CD14-positive monocyte (primary cell): Measurements from ENCODE around the gene C6orf132. TPM values are rescaled to one million over a fixed set of nuclear protein-coding genes. Genes with fewer than 3 reads are reported as not detected.
"Not testable (repeated sequence)": the region's sequence is repeated elsewhere in the genome, so short reads cannot be mapped to it uniquely, and the experiment has no call there.

Source experiments
- DNase-seq, 3 donors: peaks; one replicate each; pipeline ENCODE4 v3.0.0-alpha.2; 2011 to 2022
- H2AFZ ChIP-seq: 2 replicates; pipeline ENCODE4 v1.6.0; 2012; ENCODE audit warnings: mild to moderate bottlenecking, low read depth, low read length, inconsistent platforms; ENCODE audit not compliant: insufficient read depth, poor library complexity, severe bottlenecking
- H3K27ac ChIP-seq, 2 donors: 1 replicate in 1 of 2; 2 replicates in 1 of 2; pipeline ENCODE4 v1.5.1; 2012 to 2013; ENCODE audit warnings: low read length in 2 of 2, control low read depth in 1 of 2, inconsistent platforms in 1 of 2, low read depth in 1 of 2, mild to moderate bottlenecking in 1 of 2
- H3K27me3 ChIP-seq, 2 donors: one replicate each; pipeline versions ENCODE4 v1.6.0 to v1.6.1; 2011 to 2013; ENCODE audit warnings: low read length in 2 of 2; ENCODE audit not compliant: control insufficient read depth in 2 of 2, insufficient read depth in 2 of 2
- H3K36me3 ChIP-seq, 2 donors: replicated peaks in 1 of 2; 1 replicate in 1 of 2; 2 replicates in 1 of 2; pipeline versions ENCODE4 v1.5.1 to v1.6.1; 2012 to 2013; ENCODE audit warnings: low read length in 2 of 2, control low read depth in 1 of 2, inconsistent platforms in 1 of 2, mild to moderate bottlenecking in 1 of 2; ENCODE audit not compliant: insufficient read depth in 2 of 2, control insufficient read depth in 1 of 2
- H3K4me1 ChIP-seq, 2 donors: 1 replicate in 1 of 2; 2 replicates in 1 of 2; pipeline versions ENCODE4 v1.5.1 to v1.6.1; 2012 to 2013; ENCODE audit warnings: low read length in 2 of 2, control low read depth in 1 of 2, inconsistent platforms in 1 of 2, mild to moderate bottlenecking in 1 of 2, moderate library complexity in 1 of 2; ENCODE audit not compliant: insufficient read depth in 2 of 2, control insufficient read depth in 1 of 2
- H3K4me2 ChIP-seq: replicated peaks from 2 replicates; pipeline ENCODE3; 2012; ENCODE audit warnings: low read length, moderate library complexity, mild to moderate bottlenecking; ENCODE audit not compliant: poor library complexity, severe bottlenecking; ENCODE audit errors: extremely low read depth
- H3K4me3 ChIP-seq, 3 experiments: fragments of 200-600 bp in 1 of 3; sonication (generic) in 1 of 3; replicated peaks in 1 of 3; 1 replicate in 2 of 3; 2 replicates in 1 of 3; pipeline ENCODE4 v1.5.1; 2011 to 2013; ENCODE audit warnings: low read length in 3 of 3, mild to moderate bottlenecking in 3 of 3, control low read depth in 2 of 3, low read depth in 2 of 3, inconsistent platforms in 1 of 3, moderate library complexity in 1 of 3
- H3K79me2 ChIP-seq: 2 replicates; pipeline ENCODE4 v1.6.0; 2012; ENCODE audit warnings: mild to moderate bottlenecking, control low read depth, inconsistent platforms, low read length, moderate library complexity; ENCODE audit not compliant: insufficient read depth
- H3K9ac ChIP-seq: 2 replicates; pipeline ENCODE4 v1.6.0; 2017; ENCODE audit warnings: low read length, mild to moderate bottlenecking; ENCODE audit not compliant: insufficient read depth, poor library complexity, severe bottlenecking
- H3K9me3 ChIP-seq, 2 donors: replicated peaks in 1 of 2; 1 replicate in 1 of 2; 2 replicates in 1 of 2; pipeline versions ENCODE4 v1.5.1 to v1.6.1; 2012 to 2013; ENCODE audit warnings: low read length in 2 of 2, control low read depth in 1 of 2; ENCODE audit not compliant: control insufficient read depth in 1 of 2, insufficient read depth in 1 of 2
- H4K20me1 ChIP-seq: 2 replicates; pipeline ENCODE4 v1.6.0; 2012; ENCODE audit warnings: mild to moderate bottlenecking, low read length, control low read depth, moderate library complexity; ENCODE audit not compliant: insufficient read depth
- H3K27ac Mint-ChIP-seq, 7 donors: one replicate each; pipeline ENCODE4 v1.8.0; 2020; ENCODE audit warnings: mild to moderate bottlenecking in 7 of 7, mixed read lengths in 7 of 7, moderate library complexity in 6 of 7, inconsistent platforms in 2 of 7
- H3K27me3 Mint-ChIP-seq, 3 donors: one replicate each; pipeline ENCODE4 v1.8.0; 2021 to 2022; ENCODE audit warnings: low read depth in 3 of 3, mild to moderate bottlenecking in 3 of 3, mixed read lengths in 3 of 3, moderate library complexity in 3 of 3, inconsistent platforms in 1 of 3
- H3K36me3 Mint-ChIP-seq, 2 donors: one replicate each; pipeline ENCODE4 v1.8.0; 2020; ENCODE audit warnings: mixed read lengths in 2 of 2, inconsistent platforms in 1 of 2, mild to moderate bottlenecking in 1 of 2
- H3K4me1 Mint-ChIP-seq: one replicate; pipeline ENCODE4 v1.8.0; 2020; ENCODE audit warnings: mild to moderate bottlenecking, mixed read lengths
- H3K4me3 Mint-ChIP-seq, 2 donors: one replicate each; pipeline ENCODE4 v1.8.0; 2020; ENCODE audit warnings: mild to moderate bottlenecking in 2 of 2, mixed read lengths in 2 of 2, moderate library complexity in 1 of 2
- H3K9me3 Mint-ChIP-seq, 7 donors: one replicate each; pipeline ENCODE4 v1.8.0; 2020 to 2022; ENCODE audit warnings: mixed read lengths in 7 of 7, mild to moderate bottlenecking in 6 of 7, moderate library complexity in 6 of 7, inconsistent platforms in 2 of 7
- WGBS: methylation state at CpG from one replicate; pipeline ENCODE4 v1.1.5; 2013; ENCODE audit warnings: missing lambda C conversion rate; ENCODE audit not compliant: insufficient coverage; 5-methylcytosine and 5-hydroxymethylcytosine counted together
- intact Hi-C, 2 donors: fragments of 100-400 bp; cut with micrococcal nuclease; formaldehyde crosslinking; loops; one replicate each; pipeline versions ENCODE4 v1.15.0 to v1.15.1; 2023
- polyA plus RNA-seq, 3 donors: library from polyadenylated mRNA; depleted of rRNA in 1 of 3; unstranded in 2 of 3; stranded (reverse) in 1 of 3; fragments of 300-500 nt in 2 of 3; fragments of >200 nt in 1 of 3; fragmentation: Illumina TruSeq in 2 of 3; gene quantifications; 1 replicate in 2 of 3; 2 replicates in 1 of 3; pipeline ENCODE4 v1.2.3, GENCODE V29; 2012 to 2021
- TF ChIP-seq, protein P1 (sequence below): fragments of 200-600 bp; IDR thresholded peaks from one replicate; pipeline ENCODE4 v1.8.0; 2022; ENCODE audit warnings: antibody characterized with exemption, mild to moderate bottlenecking

C6orf132 gene
- polyA plus RNA-seq, 3 donors = not detected

DNA sequence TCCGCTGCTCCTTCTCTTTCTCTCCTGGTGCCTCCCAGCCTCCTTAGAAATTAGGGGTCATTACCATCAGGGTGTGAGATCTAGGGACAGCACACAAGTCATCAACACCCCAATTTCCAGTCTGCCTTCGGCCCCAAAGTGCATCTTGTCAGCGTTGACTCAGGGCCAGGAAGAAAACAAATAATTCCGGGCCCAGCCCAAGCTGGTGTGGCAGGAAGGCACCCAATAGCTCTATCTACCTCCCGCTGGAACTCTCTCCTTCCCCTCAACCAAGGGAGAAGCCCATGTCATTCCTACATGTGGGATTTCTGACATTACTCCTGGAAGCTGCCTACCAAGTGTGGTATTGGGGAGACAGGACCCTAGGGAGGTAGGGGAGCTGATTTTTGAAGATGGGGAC is 11.5 kb upstream of the C6orf132 start:
- intact Hi-C loops = no loop called here
- 95% methylated on average over 3 of the region's 5 CpGs for WGBS
- peak overlapping the region; percentile 8 for H3K9ac ChIP-seq
- Mint-ChIP-seq H3K4me1 (peaks cover 5% of the 10 kb centered on the region), H3K4me3 (no peak overlapping the region), H3K36me3 (no peaks in the 10 kb centered on the region), H3K9me3 (no peaks in the 10 kb centered on the region), H3K27ac (no peak overlapping the region), H3K27me3 (peaks cover 2 to 4% (median 2%) of the 10 kb centered on the region in 3 donors)
- H3K4me3 ChIP-seq = no peak overlapping the region
- H2AFZ ChIP-seq = no peak overlapping the region
- no peaks in the 10 kb centered on the region for H3K4me1 ChIP-seq
- H3K27ac ChIP-seq = no peak overlapping the region
- TF ChIP-seq, protein P1, sequence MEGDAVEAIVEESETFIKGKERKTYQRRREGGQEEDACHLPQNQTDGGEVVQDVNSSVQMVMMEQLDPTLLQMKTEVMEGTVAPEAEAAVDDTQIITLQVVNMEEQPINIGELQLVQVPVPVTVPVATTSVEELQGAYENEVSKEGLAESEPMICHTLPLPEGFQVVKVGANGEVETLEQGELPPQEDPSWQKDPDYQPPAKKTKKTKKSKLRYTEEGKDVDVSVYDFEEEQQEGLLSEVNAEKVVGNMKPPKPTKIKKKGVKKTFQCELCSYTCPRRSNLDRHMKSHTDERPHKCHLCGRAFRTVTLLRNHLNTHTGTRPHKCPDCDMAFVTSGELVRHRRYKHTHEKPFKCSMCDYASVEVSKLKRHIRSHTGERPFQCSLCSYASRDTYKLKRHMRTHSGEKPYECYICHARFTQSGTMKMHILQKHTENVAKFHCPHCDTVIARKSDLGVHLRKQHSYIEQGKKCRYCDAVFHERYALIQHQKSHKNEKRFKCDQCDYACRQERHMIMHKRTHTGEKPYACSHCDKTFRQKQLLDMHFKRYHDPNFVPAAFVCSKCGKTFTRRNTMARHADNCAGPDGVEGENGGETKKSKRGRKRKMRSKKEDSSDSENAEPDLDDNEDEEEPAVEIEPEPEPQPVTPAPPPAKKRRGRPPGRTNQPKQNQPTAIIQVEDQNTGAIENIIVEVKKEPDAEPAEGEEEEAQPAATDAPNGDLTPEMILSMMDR = no peak
- H4K20me1 ChIP-seq = no peaks in the 10 kb centered on the region
- H3K79me2 ChIP-seq = no peaks in the 10 kb centered on the region
- no peaks in the 10 kb centered on the region for H3K27me3 ChIP-seq
- no peaks in the 10 kb centered on the region for H3K9me3 ChIP-seq
- H3K4me2 ChIP-seq = no peak overlapping the region
- DNase-seq = no peak
- no peaks in the 10 kb centered on the region for H3K36me3 ChIP-seq

GRCh38 chr6:42152528-42153213 is 10.3 kb upstream of the C6orf132 start:
- H3K4me2 ChIP-seq, H3K4me1 Mint-ChIP-seq, H3K36me3 Mint-ChIP-seq, H3K9ac ChIP-seq, H3K9me3 ChIP-seq, H3K27me3 Mint-ChIP-seq, H3K4me3 Mint-ChIP-seq, intact Hi-C loops, H3K27ac ChIP-seq, H4K20me1 ChIP-seq, H3K27me3 ChIP-seq, H3K79me2 ChIP-seq, H3K9me3 Mint-ChIP-seq, H3K27ac Mint-ChIP-seq, H3K4me3 ChIP-seq, H2AFZ ChIP-seq, H3K4me1 ChIP-seq, H3K36me3 ChIP-seq, DNase-seq: not testable (repeated sequence)
- 100% methylated on average over 2 of the region's 4 CpGs for WGBS
